HCT116 (cell line): ENCODE data around the gene RFESD.
"Not testable (repeated sequence)": the region's sequence is repeated elsewhere in the genome, so short reads cannot be mapped to it uniquely, and the experiment has no call there.

Experiments used
- ATF3 ChIP-seq: IDR thresholded peaks from 2 replicates; pipeline ENCODE4 v1.6.1; 2012
- CEBPB ChIP-seq: IDR thresholded peaks from 2 replicates; pipeline ENCODE4 v1.6.1; 2012; ENCODE audit warnings: low read depth
- CTCF ChIP-seq, 3 experiments: fragments of 200-600 bp in 1 of 3; sonication (generic) in 1 of 3; IDR thresholded peaks in 2 of 3; conservative IDR thresholded peaks in 1 of 3; 2 replicates each; pipeline ENCODE4 v1.5.1; 2012 to 2017; ENCODE audit warnings: low read depth in 2 of 3, low read length in 2 of 3, antibody characterized with exemption in 1 of 3, borderline replicate concordance in 1 of 3, control low read depth in 1 of 3, mild to moderate bottlenecking in 1 of 3, mixed read lengths in 1 of 3, mixed run types in 1 of 3, moderate library complexity in 1 of 3; ENCODE audit not compliant: insufficient read depth in 1 of 3
- EZH2 ChIP-seq: fragments of 200-600 bp; sonication (generic); IDR thresholded peaks from 2 replicates; pipeline ENCODE4 v1.6.1; 2017; ENCODE audit warnings: antibody characterized with exemption, mixed run types
- EZH2phosphoT487 ChIP-seq: fragments of 200-600 bp; IDR thresholded peaks from 2 replicates; pipeline ENCODE4 v1.6.1; 2018; ENCODE audit warnings: antibody characterized with exemption, borderline replicate concordance
- FOSL1 ChIP-seq: IDR thresholded peaks from 2 replicates; pipeline ENCODE4 v1.6.1; 2012; ENCODE audit warnings: low read depth
- JUND ChIP-seq: IDR thresholded peaks from 2 replicates; pipeline ENCODE4 v1.6.1; 2012
- POLR2A ChIP-seq: IDR thresholded peaks from 2 replicates; pipeline ENCODE4 v1.7.0; 2011; ENCODE audit warnings: borderline replicate concordance; ENCODE audit not compliant: insufficient read depth, insufficient read length; ENCODE audit errors: extremely low read depth
- RAD21 ChIP-seq: IDR thresholded peaks from 2 replicates; pipeline ENCODE4 v1.6.1; 2012; ENCODE audit warnings: low read depth, mild to moderate bottlenecking
- REST ChIP-seq: IDR thresholded peaks from 2 replicates; pipeline ENCODE4 v1.6.1; 2012; ENCODE audit warnings: low read depth
- SIN3A ChIP-seq: IDR thresholded peaks from 2 replicates; pipeline ENCODE4 v1.6.1; 2012; ENCODE audit warnings: low read depth
- SP1 ChIP-seq: IDR thresholded peaks from 2 replicates; pipeline ENCODE4 v1.6.1; 2012; ENCODE audit warnings: low read depth
- YY1 ChIP-seq: IDR thresholded peaks from 2 replicates; pipeline ENCODE4 v1.6.1; 2011; ENCODE audit warnings: low read length, low read depth, moderate library complexity, mild to moderate bottlenecking; ENCODE audit not compliant: insufficient replicate concordance; ENCODE audit errors: extremely low read depth
- ZBTB33 ChIP-seq: IDR thresholded peaks from 2 replicates; pipeline ENCODE4 v1.6.1; 2011; ENCODE audit warnings: mild to moderate bottlenecking, low read length, moderate library complexity; ENCODE audit not compliant: insufficient replicate concordance; ENCODE audit errors: extremely low read depth

- not testable (repeated sequence) for TF ChIP-seq FOSL1, REST, JUND, SP1, EZH2, RAD21, POLR2A, YY1, SIN3A, ZBTB33, ATF3, CEBPB, EZH2phosphoT487
- 0 out of 6 replicates have a peak, but pooled peaks of 1 of the 3 experiments have one; percentile 9 for TF ChIP-seq CTCF (IDR thresholded peaks at IDR 0.05 in 2 of 3, conservative IDR thresholded peaks at IDR 0.05 in 1 of 3; ENCODE audit: borderline replicate concordance in 1 of 3, insufficient read depth in 1 of 3, low read depth in 2 of 3, low read length in 2 of 3)
Observed at GRCh38 chr5:95646226-95646568, 380 bp upstream of the RFESD start.
